Naive thymus-derived CD4-positive, alpha-beta T cell (primary cell): Measurements from ENCODE around the gene SCAF11. TPM values are rescaled to one million over a fixed set of nuclear protein-coding genes. Genes with fewer than 3 reads are reported as not detected.
A peak's percentile ranks its signal among the peaks of the same experiment; 100 is the strongest.

Experiments
- ATAC-seq: fragments of 150-1000 bp; cut with Tn5 transposase; 2 replicates; pipeline ENCODE4 v1.10.0; 2021; ENCODE audit warnings: mild to moderate bottlenecking, moderate library complexity
- CTCF ChIA-PET: fragments of 350-600 bp; sonication (Branson Sonifier 250); formaldehyde crosslinking; loops from one replicate; lab custom pipeline; 2021; ENCODE audit warnings: antibody characterized with exemption; lab: Charles Lee
- POLR2A ChIA-PET: fragments of 350-600 bp; sonication (Branson Sonifier 250); formaldehyde crosslinking; loops from one replicate; lab custom pipeline; 2021; ENCODE audit warnings: antibody characterized with exemption, inconsistent platforms; lab: Charles Lee
- DNase-seq, 9 donors: peaks; one replicate each; pipeline versions ENCODE4 v3.0.0 to v3.0.0-alpha.2; 2020 to 2022; ENCODE audit warnings: mixed read lengths in 1 of 9
- H3K27ac ChIP-seq: one replicate; pipeline ENCODE4 v1.7.0; 2013; ENCODE audit warnings: mild to moderate bottlenecking, low read depth, low read length, moderate library complexity
- H3K27me3 ChIP-seq, 2 donors: one replicate each; pipeline ENCODE4 v1.7.0; 2013; ENCODE audit warnings: low read length in 2 of 2, mild to moderate bottlenecking in 2 of 2, moderate library complexity in 2 of 2; ENCODE audit not compliant: control insufficient read depth in 2 of 2, insufficient read depth in 2 of 2
- H3K36me3 ChIP-seq, 3 experiments: 1 replicate in 2 of 3; 2 replicates in 1 of 3; pipeline ENCODE4 v1.7.0; 2013; ENCODE audit warnings: low read length in 3 of 3, mild to moderate bottlenecking in 3 of 3, moderate library complexity in 1 of 3; ENCODE audit not compliant: insufficient read depth in 3 of 3, control insufficient read depth in 2 of 3
- H3K4me1 ChIP-seq, 2 donors: one replicate each; pipeline ENCODE4 v1.7.0; 2013; ENCODE audit warnings: low read length in 2 of 2, mild to moderate bottlenecking in 2 of 2, moderate library complexity in 1 of 2; ENCODE audit not compliant: control insufficient read depth in 2 of 2, insufficient read depth in 2 of 2
- H3K4me3 ChIP-seq: 2 replicates; pipeline ENCODE4 v1.7.0; 2013; ENCODE audit warnings: mild to moderate bottlenecking, low read length
- H3K9me3 ChIP-seq, 3 experiments: 1 replicate in 2 of 3; 2 replicates in 1 of 3; pipeline ENCODE4 v1.7.0; 2013; ENCODE audit warnings: low read length in 3 of 3; ENCODE audit not compliant: control insufficient read depth in 2 of 3
- H3K27ac Mint-ChIP-seq, 9 donors: one replicate each; pipeline ENCODE4 v1.8.0; 2020 to 2022; ENCODE audit warnings: mixed read lengths in 9 of 9, mild to moderate bottlenecking in 8 of 9, moderate library complexity in 5 of 9, inconsistent platforms in 2 of 9
- H3K27me3 Mint-ChIP-seq, 5 donors: one replicate each; pipeline ENCODE4 v1.8.0; 2021 to 2022; ENCODE audit warnings: mixed read lengths in 5 of 5, mild to moderate bottlenecking in 1 of 5
- H3K36me3 Mint-ChIP-seq, 5 donors: one replicate each; pipeline ENCODE4 v1.8.0; 2020 to 2022; ENCODE audit warnings: mixed read lengths in 5 of 5, mild to moderate bottlenecking in 3 of 5, inconsistent platforms in 1 of 5
- H3K4me1 Mint-ChIP-seq, 7 donors: one replicate each; pipeline ENCODE4 v1.8.0; 2020 to 2022; ENCODE audit warnings: mixed read lengths in 7 of 7, mild to moderate bottlenecking in 3 of 7, inconsistent platforms in 1 of 7
- H3K4me3 Mint-ChIP-seq, 10 donors: one replicate each; pipeline ENCODE4 v1.8.0; 2020 to 2022; ENCODE audit warnings: mild to moderate bottlenecking in 10 of 10, mixed read lengths in 10 of 10, moderate library complexity in 6 of 10, inconsistent platforms in 2 of 10
- H3K9me3 Mint-ChIP-seq, 11 donors: one replicate each; pipeline ENCODE4 v1.8.0; 2020 to 2022; ENCODE audit warnings: mixed read lengths in 11 of 11, mild to moderate bottlenecking in 4 of 11, inconsistent platforms in 1 of 11, moderate library complexity in 1 of 11
- intact Hi-C, 2 donors: fragments of 100-400 bp; cut with micrococcal nuclease; formaldehyde crosslinking; loops; one replicate each; pipeline ENCODE4 v1.15.1; 2023
- polyA plus RNA-seq, 2 donors: library from polyadenylated mRNA; unstranded; fragments of 300-500 nt; fragmentation: Illumina TruSeq; gene quantifications; one replicate each; pipeline ENCODE4 v1.2.3, GENCODE V29; 2021
- total RNA-seq, 6 experiments: library from RNA in 5 of 6; stranded (reverse) in 5 of 6; gene quantifications; 1 replicate in 5 of 6; 2 replicates in 1 of 6; pipeline ENCODE4 v1.2.3 and lab custom pipeline; 2021 to 2026

The SCAF11 gene
- total and polyA plus RNA-seq, 7 experiments from 2014 or later = 96.9 to 194 (median 155) TPM

GRCh38 chr12:45918818-45919217, 71.6 kb downstream of the SCAF11 start:
- intact Hi-C loops = loop anchor here in 1 of 2 donors (5.0 kb wide), 1 partner anchor 38 kb away; no protein-coding TSS in a partner anchor
- ChIA-PET CTCF (interaction anchor here (0.6 kb wide), 1 partner anchor 955 kb away, joined by 3 read pairs; no protein-coding TSS in a partner anchor), POLR2A (no interaction called here)
- Mint-ChIP-seq H3K9me3 (no peaks in the 10 kb centered on the region), H3K27ac (peak overlapping the region in 1 of 9 donors; percentile 56), H3K27me3 (no peaks in the 10 kb centered on the region), H3K36me3 (peaks cover 3 to 39% (median 25%) of the 10 kb centered on the region in 5 donors), H3K4me3 (no peak overlapping the region), H3K4me1 (no peaks in the 10 kb centered on the region)
- H3K4me1 ChIP-seq = no peaks in the 10 kb centered on the region
- ATAC-seq (no peak), DNase-seq (no peak)
- H3K4me3 ChIP-seq = no peak overlapping the region
- no peaks in the 10 kb centered on the region for H3K27me3 ChIP-seq
- H3K9me3 ChIP-seq = no peaks in the 10 kb centered on the region
- H3K36me3 ChIP-seq = peaks cover 0 to 19% (median 7%) of the 10 kb centered on the region in 3 experiments
- H3K27ac ChIP-seq = no peak overlapping the region

GRCh38 chr12:45915405-45915804, 75.0 kb downstream of the SCAF11 start:
- CTCF ChIA-PET = no interaction called here
- H3K4me1 ChIP-seq = no peaks in the 10 kb centered on the region
- no peaks in the 10 kb centered on the region for H3K9me3 Mint-ChIP-seq
- POLR2A ChIA-PET = interaction anchor here (1.2 kb wide), 1 partner anchor 129 kb away, joined by 3 read pairs; no protein-coding TSS in a partner anchor
- H3K4me1 Mint-ChIP-seq = no peaks in the 10 kb centered on the region
- H3K9me3 ChIP-seq = no peaks in the 10 kb centered on the region
- H3K27me3 ChIP-seq = no peaks in the 10 kb centered on the region
- DNase-seq (no peak), ATAC-seq (no peak)
- no peaks in the 10 kb centered on the region for H3K36me3 ChIP-seq
- peak overlapping the region in 3 of 9 donors; percentile 33 to 78 (median 46) for H3K27ac Mint-ChIP-seq
- no peaks in the 10 kb centered on the region for H3K27me3 Mint-ChIP-seq
- no peak overlapping the region for H3K4me3 ChIP-seq
- no peak overlapping the region for H3K4me3 Mint-ChIP-seq
- intact Hi-C loops = loop anchor here in 1 of 2 donors (5.0 kb wide), 1 partner anchor 42 kb away; no protein-coding TSS in a partner anchor
- no peak overlapping the region for H3K27ac ChIP-seq
- H3K36me3 Mint-ChIP-seq = peaks cover 0 to 15% (median 12%) of the 10 kb centered on the region in 5 donors

- ATAC-seq = peak; percentile 36
- intact Hi-C loops = no loop called here
- Mint-ChIP-seq H3K9me3 (no peaks in the 10 kb centered on the region), H3K36me3 (peaks cover 0 to 15% (median 6%) of the 10 kb centered on the region in 5 donors), H3K27ac (peak overlapping the region in 1 of 9 donors; percentile 47), H3K4me1 (no peaks in the 10 kb centered on the region), H3K4me3 (no peak overlapping the region), H3K27me3 (no peaks in the 10 kb centered on the region)
- ChIA-PET CTCF (no interaction called here), POLR2A (interaction anchor here (0.6 to 1.1 kb wide), 2 partner anchors 181 to 182 kb away, joined by 3 read pairs; no protein-coding TSS in a partner anchor)
- no peaks in the 10 kb centered on the region for H3K4me1 ChIP-seq
- H3K4me3 ChIP-seq = no peak overlapping the region
- no peaks in the 10 kb centered on the region for H3K27me3 ChIP-seq
- H3K27ac ChIP-seq = no peak overlapping the region
- DNase-seq = no peak
- no peaks in the 10 kb centered on the region for H3K36me3 ChIP-seq
- H3K9me3 ChIP-seq = no peaks in the 10 kb centered on the region
Observed at GRCh38 chr12:45914090-45914489, 76.3 kb downstream of the SCAF11 start.

- no peaks in the 10 kb centered on the region for H3K9me3 ChIP-seq
- no peak overlapping the region for H3K27ac ChIP-seq
- no peak overlapping the region for H3K4me3 ChIP-seq
- DNase-seq (no peak), ATAC-seq (no peak)
- Mint-ChIP-seq H3K27me3 (no peaks in the 10 kb centered on the region), H3K9me3 (no peaks in the 10 kb centered on the region), H3K27ac (peak overlapping the region in 1 of 9 donors; percentile 47), H3K36me3 (peaks cover 0 to 14% (median 9%) of the 10 kb centered on the region in 5 donors), H3K4me3 (no peak overlapping the region), H3K4me1 (no peaks in the 10 kb centered on the region)
- H3K27me3 ChIP-seq = no peaks in the 10 kb centered on the region
- intact Hi-C loops = no loop called here
- H3K4me1 ChIP-seq = no peaks in the 10 kb centered on the region
- ChIA-PET CTCF (interaction anchor here (0.7 kb wide), 1 partner anchor 8 kb away, joined by 3 read pairs; no protein-coding TSS in a partner anchor), POLR2A (interaction anchor here (0.6 to 1.1 kb wide), 3 partner anchors 70 to 183 kb away, joined by 3 read pairs; no protein-coding TSS in a partner anchor)
- no peaks in the 10 kb centered on the region for H3K36me3 ChIP-seq
Observed at GRCh38 chr12:45913631-45914030, 76.7 kb downstream of the SCAF11 start.

GRCh38 chr12:45912774-45913173, 77.6 kb downstream of the SCAF11 start:
- Mint-ChIP-seq H3K4me1 (no peaks in the 10 kb centered on the region), H3K4me3 (no peak overlapping the region), H3K36me3 (peaks cover 0 to 10% (median 6%) of the 10 kb centered on the region in 5 donors), H3K9me3 (no peaks in the 10 kb centered on the region), H3K27me3 (no peaks in the 10 kb centered on the region), H3K27ac (peak overlapping the region in 1 of 9 donors; percentile 47)
- Histone ChIP-seq H3K9me3 (no peaks in the 10 kb centered on the region), H3K36me3 (peaks cover 0 to 3% (median 0%) of the 10 kb centered on the region in 3 experiments), H3K27me3 (no peaks in the 10 kb centered on the region), H3K27ac (no peak overlapping the region), H3K4me3 (no peak overlapping the region), H3K4me1 (no peaks in the 10 kb centered on the region)
- no peak for DNase-seq
- ATAC-seq = no peak
- intact Hi-C loops = no loop called here
- ChIA-PET CTCF (no interaction called here), POLR2A (no interaction called here)

- intact Hi-C loops = no loop called here
- Histone ChIP-seq H3K36me3 (peaks cover 0 to 9% (median 0%) of the 10 kb centered on the region in 3 experiments), H3K27ac (no peak overlapping the region), H3K9me3 (no peaks in the 10 kb centered on the region), H3K4me1 (no peaks in the 10 kb centered on the region), H3K27me3 (no peaks in the 10 kb centered on the region), H3K4me3 (no peak overlapping the region)
- DNase-seq (no peak), ATAC-seq (no peak)
- H3K27me3 Mint-ChIP-seq = no peaks in the 10 kb centered on the region
- no peak overlapping the region for H3K27ac Mint-ChIP-seq
- peaks cover 5 to 18% (median 10%) of the 10 kb centered on the region in 5 donors for H3K36me3 Mint-ChIP-seq
- ChIA-PET POLR2A (no interaction called here), CTCF (no interaction called here)
- no peak overlapping the region for H3K4me3 Mint-ChIP-seq
- H3K9me3 Mint-ChIP-seq = no peaks in the 10 kb centered on the region
- no peaks in the 10 kb centered on the region for H3K4me1 Mint-ChIP-seq
Observed at GRCh38 chr12:45909041-45909713, 81.2 kb downstream of the SCAF11 start.
